LNCaP clone FGC (cell line): ENCODE measurements around the gene AFP.

Experiments used
- DNase-seq: peaks from one replicate; pipeline ENCODE4 v3.0.0-alpha.2; 2011; ENCODE audit warnings: low read depth
- H3K4me3 ChIP-seq: 2 replicates; pipeline ENCODE4 v1.5.1; 2011; ENCODE audit warnings: mild to moderate bottlenecking, low read depth, low read length, control low read depth
- CTCF ChIP-seq: IDR thresholded peaks from 2 replicates; pipeline ENCODE4 v1.5.1; 2012; ENCODE audit warnings: mild to moderate bottlenecking; ENCODE audit not compliant: control insufficient read depth, insufficient read depth; ENCODE audit errors: extremely low read depth

Gene AFP

GRCh38 chr4:73429118-73429517, 6.9 kb upstream of the AFP start:
- no peak for DNase-seq
- H3K4me3 ChIP-seq, result no peak overlapping the region
- TF ChIP-seq CTCF, result no peak

- no peak overlapping the region for H3K4me3 ChIP-seq
- TF ChIP-seq CTCF, result no peak
- no peak for DNase-seq
Observed at GRCh38 chr4:73429826-73430587, 6.0 kb upstream of the AFP start.

GRCh38 chr4:73431813-73432168, 4.2 kb upstream of the AFP start:
- H3K4me3 ChIP-seq, result no peak overlapping the region
- TF ChIP-seq CTCF, result no peak
- no peak for DNase-seq

GRCh38 chr4:73432169-73433000, 3.6 kb upstream of the AFP start:
- no peak overlapping the region for H3K4me3 ChIP-seq
- DNase-seq, result no peak
- no peak for TF ChIP-seq CTCF

- DNase-seq, result no peak
- H3K4me3 ChIP-seq, result no peak overlapping the region
- TF ChIP-seq CTCF, result no peak
Observed at GRCh38 chr4:73433140-73433539, 2.9 kb upstream of the AFP start.

GRCh38 chr4:73434311-73434710, 1.7 kb upstream of the AFP start:
- no peak for DNase-seq
- TF ChIP-seq CTCF, result no peak
- H3K4me3 ChIP-seq, result no peak overlapping the region
